HG03175 (cell line): ENCODE measurements around the gene PDZK1IP1.
A peak's percentile ranks its signal among the peaks of the same experiment; 100 is the strongest.
"Not testable (repeated sequence)": the region's sequence is repeated elsewhere in the genome, so short reads cannot be mapped to it uniquely, and the experiment has no call there.

Source experiments
- ATAC-seq: cut with Tn5 transposase; IDR thresholded peaks from one replicate; pipeline ENCODE4 v1.9.1; 2021; ENCODE audit warnings: mild to moderate bottlenecking, moderate library complexity; ENCODE audit not compliant: unreplicated experiment

PDZK1IP1 gene

DNA sequence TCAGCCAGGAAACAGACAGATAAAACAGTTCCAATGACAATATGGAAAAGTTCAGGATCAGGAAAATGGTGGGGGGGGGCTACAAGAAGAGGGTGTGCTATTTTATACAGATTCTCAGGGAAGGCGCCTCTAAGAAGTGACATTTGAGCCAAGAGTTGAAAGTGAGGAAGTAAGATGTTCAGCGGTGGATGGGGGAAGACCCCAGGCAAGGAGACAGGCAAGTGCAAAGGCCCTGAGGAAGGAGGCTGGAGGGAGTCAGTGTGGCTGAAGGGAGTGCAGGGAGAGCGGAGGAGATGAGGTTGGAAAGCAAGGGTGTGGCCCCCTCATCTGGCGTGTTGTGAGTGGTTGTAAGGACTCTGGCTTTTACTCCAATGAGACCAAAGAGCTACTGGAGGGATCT, 8.4 kb upstream of the PDZK1IP1 start:
- ATAC-seq = no peak

DNA sequence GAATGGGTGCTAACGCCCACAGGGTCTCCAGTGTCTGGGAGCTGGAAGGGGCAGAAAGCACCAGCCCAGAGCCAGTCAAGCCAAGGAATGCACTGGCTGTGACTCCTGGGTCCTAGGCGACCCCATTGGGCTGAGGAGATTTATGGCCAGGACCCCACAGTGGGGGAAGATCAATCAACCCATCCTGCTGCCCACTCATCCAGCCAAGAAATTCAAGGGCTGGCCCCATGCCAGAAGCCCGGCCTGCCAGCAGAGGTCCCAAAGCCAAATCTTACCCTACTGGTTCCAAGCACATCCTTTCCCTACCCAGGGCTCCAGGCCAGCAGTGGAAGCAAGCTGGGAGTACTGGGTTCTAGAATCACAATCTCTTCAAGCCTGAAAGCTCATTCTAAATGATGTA, 6.8 kb upstream of the PDZK1IP1 start:
- ATAC-seq = no peak

DNA sequence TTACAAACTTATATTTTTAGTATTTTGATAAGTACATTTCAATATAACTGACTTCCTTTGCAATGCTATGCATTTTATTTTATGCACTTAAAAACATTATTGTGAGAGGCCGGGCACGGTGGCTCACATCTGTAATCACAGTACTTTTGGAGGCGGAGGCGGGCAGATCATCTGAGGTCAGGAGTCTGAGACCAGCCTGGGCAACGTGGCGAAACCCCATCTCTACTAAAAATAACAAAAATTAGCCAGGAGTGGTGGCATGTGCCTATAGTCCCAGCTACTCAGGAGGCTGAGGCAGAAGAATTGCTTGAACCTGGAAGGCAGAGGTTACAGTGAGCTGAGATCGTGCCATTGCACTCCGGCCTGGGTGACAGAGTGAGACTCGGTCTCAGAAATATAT, 6.1 kb upstream of the PDZK1IP1 start:
- not testable (repeated sequence) for ATAC-seq

DNA sequence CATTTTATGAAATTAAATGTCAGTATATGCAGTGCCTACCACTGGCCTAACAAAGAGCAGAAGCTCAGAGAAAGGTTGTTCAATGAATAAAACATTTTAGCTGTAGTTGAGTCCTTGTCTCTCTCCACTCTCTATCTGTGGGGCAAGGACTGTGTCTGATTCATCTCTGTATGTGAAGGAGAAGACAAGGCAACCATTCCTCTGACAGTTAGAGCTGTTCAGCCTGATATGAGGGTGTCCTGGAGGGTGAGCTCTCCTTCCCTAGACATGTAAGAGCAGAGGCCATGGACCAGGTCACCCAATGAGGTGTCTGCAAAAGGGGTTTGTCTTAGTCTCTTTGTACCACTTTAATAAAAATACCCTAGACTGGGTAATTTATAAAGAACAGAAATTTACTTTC, 4.5 kb upstream of the PDZK1IP1 start:
- ATAC-seq = no peak

DNA sequence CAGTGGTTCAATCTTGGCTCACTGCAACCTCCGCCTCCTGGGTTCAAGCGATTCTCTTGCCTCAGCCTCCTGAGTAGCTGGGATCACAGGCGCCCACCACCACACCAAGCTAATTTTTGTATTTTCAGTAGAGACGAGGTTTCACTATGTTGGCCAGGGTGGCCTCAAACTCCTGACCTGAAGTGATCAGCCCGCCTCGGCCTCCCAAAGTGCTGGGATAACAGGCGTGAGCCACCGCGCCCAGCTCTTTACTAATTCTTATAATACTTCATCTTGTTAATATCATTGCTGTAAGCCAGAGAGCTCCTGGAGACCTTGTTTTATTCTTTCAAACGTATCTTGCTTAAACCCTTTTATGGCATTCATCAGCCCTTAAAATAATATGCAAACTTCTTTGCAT, 3.7 kb upstream of the PDZK1IP1 start:
- ATAC-seq = not testable (repeated sequence)

DNA sequence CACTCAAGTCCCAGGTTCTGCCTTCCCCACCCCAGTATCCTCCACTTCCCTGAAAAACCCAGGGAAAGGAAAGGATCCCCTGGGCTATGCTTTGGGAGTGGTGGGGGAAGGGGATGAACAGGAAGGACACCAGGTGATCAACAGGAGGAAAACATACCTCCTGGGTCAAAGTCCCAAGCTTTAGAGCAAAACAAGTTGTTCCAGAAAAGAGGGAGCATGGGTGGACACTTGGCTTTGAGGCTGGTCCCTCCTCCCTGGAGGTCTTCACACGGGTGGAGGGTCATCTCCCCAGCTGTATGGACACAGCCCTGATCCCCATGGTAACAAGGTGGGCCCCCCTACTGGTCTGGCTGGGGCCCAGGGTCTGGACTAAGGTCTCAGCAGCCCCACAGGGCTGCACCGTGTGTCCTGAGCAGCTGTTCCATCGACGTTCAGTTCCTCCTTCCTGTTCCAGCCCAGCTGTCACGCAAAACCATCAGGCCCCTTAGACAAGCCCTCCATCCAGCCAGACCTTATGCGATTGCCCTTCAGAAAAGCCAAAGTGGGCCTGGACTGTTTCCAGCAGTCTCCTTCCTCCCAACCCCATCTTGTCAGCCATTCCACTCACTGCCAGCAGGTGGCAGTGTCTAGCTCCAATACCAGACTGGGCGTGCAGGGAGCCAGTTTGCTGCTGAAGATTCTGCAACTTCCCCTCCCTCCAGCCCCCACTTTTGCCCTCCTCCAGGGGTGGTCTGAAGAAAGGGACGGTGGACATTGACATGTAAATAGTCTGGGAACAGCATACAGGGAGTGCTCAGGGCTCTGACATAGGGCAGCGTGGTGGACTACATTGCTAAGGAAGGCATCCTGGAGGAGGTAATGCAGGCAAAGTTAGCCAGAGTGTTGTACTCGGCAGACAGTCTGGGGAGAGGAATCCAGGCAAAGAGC, 2.9 kb upstream of the PDZK1IP1 start:
- peak; percentile 72 for ATAC-seq

DNA sequence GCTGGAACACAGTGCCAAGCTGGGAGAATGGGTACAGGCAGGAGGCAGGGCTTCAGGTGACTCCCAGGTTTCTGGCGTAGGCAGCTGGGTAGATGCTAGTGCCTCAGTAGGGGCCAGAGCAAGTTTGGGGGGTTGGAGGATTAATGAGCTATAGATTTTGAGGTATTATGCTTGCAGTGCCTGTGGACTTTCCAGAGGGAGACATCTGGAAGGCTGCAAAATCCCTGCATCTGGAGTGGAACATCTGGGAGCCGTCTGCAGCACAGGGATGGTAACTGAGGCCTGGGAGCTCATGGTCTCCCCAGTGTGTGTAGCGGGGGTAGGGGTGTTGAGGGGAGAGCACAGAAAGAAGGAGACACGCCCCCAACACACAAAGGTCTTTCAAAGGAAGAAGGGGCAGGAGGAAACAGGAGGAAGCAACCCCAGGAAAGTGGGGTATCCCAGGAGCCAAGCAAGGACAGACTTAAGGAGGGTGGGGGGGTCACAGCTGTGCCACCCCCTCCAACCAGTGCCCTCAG, 2.2 kb upstream of the PDZK1IP1 start:
- no peak for ATAC-seq

DNA sequence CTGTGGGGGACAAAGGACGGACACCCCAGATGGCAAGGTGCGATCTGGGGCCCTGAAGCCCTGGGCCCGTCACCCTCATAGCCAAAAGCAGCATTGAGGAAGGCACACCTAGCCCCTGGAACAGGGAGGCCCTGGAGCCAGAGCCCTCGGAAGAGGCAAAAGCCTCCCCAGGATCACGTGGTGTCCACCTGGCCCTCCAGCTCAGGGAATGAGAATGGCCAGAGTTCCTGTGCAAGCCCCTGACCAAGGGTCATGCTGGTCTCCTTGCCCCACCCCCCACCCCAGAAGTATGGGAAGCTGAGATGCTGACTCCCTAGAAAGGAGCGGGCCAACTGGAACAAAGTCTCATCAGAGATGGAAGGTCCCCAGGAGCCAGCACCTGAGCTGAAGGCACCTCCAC, 1.0 kb upstream of the PDZK1IP1 start:
- ATAC-seq = no peak

DNA sequence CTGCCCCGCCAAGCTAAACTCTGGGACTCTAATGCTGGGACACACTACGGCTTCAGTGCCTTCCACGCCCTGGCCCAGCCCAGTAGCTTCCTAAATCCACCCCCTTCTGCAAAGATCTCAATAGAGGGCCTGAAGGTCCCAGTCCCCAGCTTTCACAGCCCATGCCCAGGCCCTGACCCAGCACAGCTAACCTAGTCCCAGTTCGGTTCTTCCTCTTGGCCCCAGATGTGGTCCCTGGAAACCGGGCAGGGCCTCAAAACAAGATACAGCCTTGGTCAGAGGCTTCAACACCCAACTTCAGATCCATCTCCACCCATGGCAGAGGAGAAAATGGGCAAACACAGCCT, 646 bp upstream of the PDZK1IP1 start:
- ATAC-seq = no peak

DNA sequence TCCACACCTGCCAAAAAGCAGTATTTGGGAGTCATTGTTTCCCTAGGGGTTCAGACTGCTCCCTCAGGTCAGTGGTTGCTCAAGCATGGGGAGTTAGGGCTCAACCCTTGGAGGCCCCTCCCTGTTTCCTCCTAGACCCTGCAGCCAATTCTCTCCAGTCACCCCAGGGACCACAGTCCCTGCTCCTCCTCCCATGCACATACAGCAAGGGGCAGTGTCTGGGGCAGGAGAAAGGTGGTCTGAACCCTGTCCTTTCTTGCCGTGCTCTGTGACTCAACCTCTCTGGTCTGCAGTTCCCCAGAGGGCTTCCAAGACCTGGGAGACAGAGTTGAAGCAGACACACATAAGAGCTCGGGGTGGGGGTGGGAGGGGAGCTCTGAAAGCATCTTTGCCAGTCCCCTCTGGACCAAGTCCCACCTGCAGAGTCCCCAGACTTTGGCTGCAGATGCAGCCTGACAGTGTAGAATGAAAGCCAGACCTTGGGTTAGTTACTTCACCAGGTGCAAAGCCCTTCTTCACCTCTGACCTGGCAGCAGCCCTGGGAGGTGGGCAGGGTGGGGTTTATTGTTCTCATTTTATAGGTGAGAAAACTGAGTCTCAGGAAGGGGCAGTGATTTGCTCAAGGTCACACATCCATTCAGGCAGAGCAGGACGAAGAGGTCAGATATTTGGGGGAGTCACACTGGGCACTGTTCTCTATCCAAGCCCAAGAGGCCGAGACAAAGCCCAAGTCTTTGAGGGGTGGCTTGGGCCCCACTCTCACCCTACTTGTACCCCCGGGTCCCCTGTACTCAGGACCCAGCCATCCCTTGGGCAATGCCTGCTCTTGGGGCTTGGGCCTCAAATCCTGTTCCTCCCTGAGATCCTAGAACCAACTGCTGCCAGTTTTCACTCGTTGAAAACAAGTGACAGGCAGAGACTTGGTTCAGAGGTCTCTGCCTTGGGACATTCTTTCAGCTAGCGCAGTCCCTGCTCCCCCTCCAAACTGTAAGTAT, 748 bp downstream of the PDZK1IP1 start:
- no peak for ATAC-seq

DNA sequence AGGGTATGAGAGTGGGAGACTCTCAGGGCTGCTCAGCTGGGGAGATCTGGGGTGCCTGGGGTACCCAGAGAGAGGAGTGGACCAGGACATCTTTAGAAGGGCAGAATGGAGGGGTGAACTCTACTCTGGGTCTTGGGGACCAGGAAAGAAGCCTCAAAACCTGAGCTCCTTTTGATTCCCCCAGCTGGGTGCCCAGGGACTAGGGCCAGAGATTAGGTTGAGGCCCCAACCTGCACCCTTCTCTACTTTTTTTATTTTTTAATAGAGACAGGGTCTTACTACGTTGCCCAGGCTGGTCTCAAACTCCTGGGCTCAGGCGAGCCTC, 1.9 kb downstream of the PDZK1IP1 start:
- ATAC-seq = no peak

DNA sequence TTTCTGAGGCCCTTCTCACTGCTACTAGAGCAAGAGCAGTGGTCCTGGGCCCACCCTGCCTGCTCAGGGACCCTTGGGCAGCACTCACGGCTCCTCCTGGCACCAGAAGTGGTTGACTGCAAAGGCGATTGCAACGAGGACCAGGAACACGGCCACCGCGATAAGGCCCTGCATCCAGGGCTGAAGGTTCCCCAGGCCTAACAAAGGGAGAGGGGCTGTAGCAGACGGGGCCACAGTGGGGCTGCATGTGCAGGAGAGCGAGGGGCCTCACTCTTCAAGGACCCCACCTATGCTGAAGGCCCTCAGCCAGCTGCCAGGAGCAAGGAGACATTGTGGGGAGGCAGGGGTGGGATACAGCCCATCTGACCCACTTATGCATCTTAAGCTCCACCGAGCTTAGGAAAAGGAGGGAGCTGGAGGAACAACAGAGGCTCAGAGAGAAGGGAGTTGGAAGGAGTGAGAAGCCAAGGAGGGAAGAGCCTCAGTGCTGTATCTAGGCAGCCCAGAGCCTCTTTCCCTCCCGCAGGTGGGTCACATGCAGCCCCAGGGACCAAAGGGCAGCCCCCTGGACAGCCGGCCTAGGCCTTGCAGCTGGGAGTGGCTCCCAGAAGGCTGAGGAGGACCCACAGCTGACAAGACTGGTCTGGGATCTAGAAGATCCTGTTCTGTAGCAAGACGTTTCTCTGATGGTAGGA, 2.5 kb downstream of the PDZK1IP1 start:
- no peak for ATAC-seq

DNA sequence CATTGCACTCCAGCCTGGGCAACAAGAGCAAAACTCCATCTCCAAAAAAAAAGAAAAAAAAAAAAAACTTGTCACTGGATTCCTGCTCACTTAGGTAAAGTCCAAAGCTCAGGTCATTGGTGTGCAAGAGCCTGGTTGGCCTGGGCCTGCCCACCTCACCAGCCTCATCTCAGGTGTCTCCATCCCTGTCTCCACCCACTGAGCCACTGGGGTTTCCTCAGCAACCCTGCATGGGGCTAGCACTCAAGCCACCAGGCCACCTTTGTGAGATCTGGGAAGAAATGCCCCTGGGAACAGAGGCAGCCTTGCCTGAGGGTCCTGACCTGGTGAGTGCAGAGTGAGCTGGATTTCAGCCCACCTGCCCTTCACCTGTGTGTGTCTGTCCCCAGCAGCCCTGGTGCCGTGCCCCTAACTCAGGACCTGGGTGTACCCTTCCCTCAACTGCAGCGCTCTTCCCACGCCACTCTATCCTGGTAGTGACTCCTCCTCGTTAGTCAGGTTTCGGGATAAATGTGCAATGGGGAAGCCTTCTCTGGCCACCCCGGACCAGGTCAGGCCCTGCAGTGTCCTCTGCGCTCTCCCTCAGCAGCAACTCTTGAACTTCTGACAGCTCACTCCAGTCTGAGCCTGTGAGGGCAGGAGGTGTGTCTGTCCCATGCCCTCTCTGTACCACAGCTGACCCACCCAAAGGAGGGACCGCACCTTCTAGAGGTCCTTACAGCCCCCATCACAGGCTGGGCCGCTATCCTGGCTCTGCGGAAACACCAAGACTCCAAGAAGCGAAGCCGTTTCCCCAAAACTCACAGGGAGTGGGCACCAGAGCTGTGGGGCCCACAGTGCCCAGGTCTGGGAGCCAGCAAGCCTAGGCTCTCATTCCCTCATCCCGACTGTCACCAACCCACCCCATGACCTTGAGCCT, 3.3 kb downstream of the PDZK1IP1 start:
- no peak for ATAC-seq

DNA sequence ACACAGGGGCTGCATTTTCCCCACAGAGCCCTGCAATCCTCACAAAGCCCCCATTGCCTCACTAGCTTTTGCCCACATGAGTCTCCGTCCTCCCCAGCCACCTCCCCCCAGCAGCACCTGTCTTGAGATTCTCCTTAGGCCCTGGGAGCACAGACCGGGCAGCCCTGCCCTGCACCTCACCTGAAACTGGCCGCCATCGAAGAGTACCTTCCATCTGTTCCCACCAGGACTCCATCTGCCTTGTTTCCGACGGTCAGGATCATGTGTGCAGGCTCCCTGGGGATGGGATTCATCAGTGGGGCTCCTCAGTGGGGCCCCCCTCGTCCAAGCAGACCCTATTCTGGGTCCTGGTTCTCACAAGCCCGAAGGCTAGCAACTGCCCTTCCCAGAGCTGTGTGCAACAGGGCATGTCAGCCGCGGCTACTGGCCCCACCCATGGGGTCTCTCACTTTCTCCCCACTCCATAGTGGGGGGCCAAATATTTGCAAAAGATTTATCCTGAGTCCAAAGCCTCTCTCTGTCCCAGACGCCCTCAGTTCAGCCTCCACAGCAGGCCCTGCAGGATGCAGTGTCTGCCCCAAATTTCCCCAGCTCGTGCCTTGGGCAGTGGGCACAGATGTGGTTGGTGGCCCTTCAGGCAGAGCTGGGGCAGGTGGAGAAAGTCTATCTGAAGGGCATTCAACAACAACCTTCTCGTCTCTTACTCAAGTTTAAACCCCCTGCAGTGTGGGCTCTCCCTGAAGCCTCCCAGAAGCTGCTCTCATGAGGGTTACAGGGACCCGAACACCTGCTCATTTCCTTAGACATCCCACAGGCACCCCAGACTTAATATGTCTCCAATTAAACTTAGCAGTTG, 4.8 kb downstream of the PDZK1IP1 start:
- no peak for ATAC-seq

DNA sequence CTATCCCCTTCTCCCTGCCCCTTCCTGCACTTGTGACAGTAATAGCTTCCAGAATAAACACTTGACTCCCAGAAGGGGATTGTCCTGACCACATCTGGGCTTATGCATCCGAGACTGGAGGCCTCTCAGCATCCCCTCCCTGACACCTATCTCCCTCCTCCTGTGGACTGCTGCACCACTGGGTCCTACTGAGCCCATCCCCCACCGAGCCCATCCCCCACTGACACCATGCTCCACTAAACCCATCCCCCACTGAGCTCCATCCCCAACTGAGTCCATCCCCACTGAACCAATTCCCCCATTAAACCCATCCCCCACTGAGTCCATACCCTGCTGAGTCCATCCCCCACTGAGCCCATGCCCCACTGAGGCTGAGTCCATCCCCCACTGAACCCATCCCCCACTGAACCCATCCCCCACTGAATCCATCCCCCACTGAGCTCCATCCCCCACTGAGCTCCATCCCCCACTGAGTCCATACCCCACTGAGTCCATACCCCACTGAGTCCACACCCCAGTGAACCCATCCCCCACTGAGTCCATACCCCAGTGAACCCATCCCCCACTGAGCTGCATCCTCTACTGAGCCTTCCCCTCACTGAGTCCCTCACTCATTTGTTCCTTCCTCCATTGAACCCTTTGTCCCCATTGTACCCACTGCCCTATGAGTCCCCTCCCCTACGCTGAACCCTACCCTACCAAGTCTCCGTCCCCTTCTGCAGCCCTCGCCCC, 5.6 kb downstream of the PDZK1IP1 start:
- ATAC-seq = no peak

DNA sequence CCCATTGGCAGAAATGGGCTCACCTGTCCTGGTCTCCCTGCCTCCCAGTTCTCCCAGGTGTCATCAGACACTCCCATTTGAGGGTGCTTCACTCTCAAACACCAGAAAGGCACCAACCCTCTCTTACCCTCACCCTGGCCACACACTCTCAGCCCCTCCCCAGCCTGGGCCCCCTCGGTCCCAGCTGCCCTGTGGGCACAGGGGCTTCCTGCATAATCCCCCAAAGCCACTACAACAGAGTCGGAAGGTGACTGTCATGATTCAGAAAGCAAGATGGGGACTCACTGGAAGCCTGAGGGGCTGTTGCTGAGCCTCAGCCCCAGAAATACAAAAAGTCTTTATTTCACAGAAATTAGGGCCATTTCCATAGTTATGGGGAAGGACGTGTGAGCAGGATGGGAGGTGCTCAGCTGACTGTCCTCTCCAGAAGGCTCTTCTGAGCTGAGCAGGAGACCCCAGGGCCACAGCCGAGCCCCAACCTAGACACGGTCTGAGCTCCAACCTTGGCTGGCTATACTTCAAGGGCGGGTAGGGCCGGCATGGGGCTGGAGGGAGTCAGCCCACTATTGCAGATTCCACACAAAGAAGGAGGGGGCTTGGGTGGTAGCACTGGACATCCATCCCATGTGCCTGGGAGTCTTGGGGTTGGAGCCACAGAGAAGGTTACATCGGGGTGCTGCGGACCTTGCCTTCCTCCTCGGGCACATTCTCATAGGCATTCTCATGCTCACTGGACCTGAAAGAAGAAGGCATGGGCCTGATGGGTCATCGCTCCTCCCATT, 6.3 kb downstream of the PDZK1IP1 start:
- no peak for ATAC-seq

DNA sequence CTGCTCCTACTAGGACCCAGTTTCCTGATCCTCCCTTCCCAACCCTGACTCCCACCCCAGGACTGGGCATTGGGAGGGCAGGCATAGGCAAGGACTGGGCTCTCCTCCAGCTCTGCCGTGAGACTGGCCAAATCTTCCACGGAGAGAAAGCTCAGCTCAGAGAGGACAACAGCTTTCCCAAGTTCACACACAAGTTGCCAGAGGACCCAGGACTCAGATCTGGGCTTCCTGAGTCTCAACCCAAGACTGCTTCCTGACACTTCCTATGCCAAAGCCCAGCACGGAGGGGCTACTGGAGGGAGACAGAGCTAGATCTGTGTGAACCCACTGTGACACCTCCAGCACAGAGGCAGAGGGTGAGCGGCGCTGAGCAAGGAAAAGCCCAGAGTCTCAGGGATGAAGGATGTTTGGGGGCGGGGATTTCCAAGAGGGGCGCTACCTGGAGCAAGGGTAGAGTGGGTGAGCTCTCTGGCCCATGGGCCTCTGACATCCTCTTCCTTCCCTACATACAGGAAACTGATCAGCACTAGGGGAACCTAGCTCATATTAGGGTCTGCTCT, 7.1 kb downstream of the PDZK1IP1 start:
- no peak for ATAC-seq
